Amniotic stem cell (primary cell): Measurements from ENCODE around the gene OSMR.

Experiments
- DNase-seq: peaks from one replicate; lab custom pipeline; 2025; lab: John Stamatoyannopoulos, UW

Gene OSMR

GRCh38 chr5:38871790-38872551 is 26.2 kb downstream of the OSMR start:
- DNase-seq: peak; percentile 90

- DNase-seq: no peak
Measured at GRCh38 chr5:38872826-38873225, 27.0 kb downstream of the OSMR start.

- no peak for DNase-seq
Measured at GRCh38 chr5:38874948-38875456, 29.2 kb downstream of the OSMR start.

GRCh38 chr5:38878391-38879077 is 32.7 kb downstream of the OSMR start:
- DNase-seq: no peak

- DNase-seq: no peak
Measured at GRCh38 chr5:38879078-38879460, 33.3 kb downstream of the OSMR start.

GRCh38 chr5:38883842-38884241 is 38.0 kb downstream of the OSMR start:
- DNase-seq: no peak

- no peak for DNase-seq
Measured at GRCh38 chr5:38885208-38885607, 39.4 kb downstream of the OSMR start.

GRCh38 chr5:38888041-38888440 is 42.2 kb downstream of the OSMR start:
- DNase-seq: no peak

- DNase-seq: no peak
Measured at GRCh38 chr5:38889424-38889823, 43.6 kb downstream of the OSMR start.

GRCh38 chr5:38891563-38891962 is 45.8 kb downstream of the OSMR start:
- DNase-seq: no peak

- no peak for DNase-seq
Measured at GRCh38 chr5:38892363-38892762, 46.6 kb downstream of the OSMR start.

GRCh38 chr5:38896760-38897159 is 50.9 kb downstream of the OSMR start:
- DNase-seq: no peak

GRCh38 chr5:38899936-38900335 is 54.1 kb downstream of the OSMR start:
- DNase-seq: no peak

GRCh38 chr5:38905516-38905915 is 59.7 kb downstream of the OSMR start:
- DNase-seq: no peak

GRCh38 chr5:38906503-38906902 is 60.7 kb downstream of the OSMR start:
- DNase-seq: no peak

GRCh38 chr5:38911933-38912332 is 66.1 kb downstream of the OSMR start:
- no peak for DNase-seq

GRCh38 chr5:38913714-38914113 is 67.9 kb downstream of the OSMR start:
- DNase-seq: no peak

- DNase-seq: no peak
Measured at GRCh38 chr5:38916802-38917201, 71.0 kb downstream of the OSMR start.

GRCh38 chr5:38921174-38921573 is 75.4 kb downstream of the OSMR start:
- DNase-seq: no peak

- DNase-seq: no peak
Measured at GRCh38 chr5:38922199-38922598, 76.4 kb downstream of the OSMR start.

GRCh38 chr5:38923661-38924451 is 78.0 kb downstream of the OSMR start:
- no peak for DNase-seq

- no peak for DNase-seq
Measured at GRCh38 chr5:38925154-38925925, 79.5 kb downstream of the OSMR start.
